Rectal smooth muscle tissue (tissue), 1 donor: Measurements from ENCODE around the gene MAP2.
"Not testable (repeated sequence)": the region's sequence is repeated elsewhere in the genome, so short reads cannot be mapped to it uniquely, and the experiment has no call there.

Experiments
- H3K27ac ChIP-seq: one replicate; pipeline ENCODE4 v1.7.0; 2013; ENCODE audit warnings: low read depth, low read length, inconsistent platforms
- H3K27me3 ChIP-seq: one replicate; pipeline ENCODE4 v1.7.0; 2013; ENCODE audit warnings: low read length; ENCODE audit not compliant: control insufficient read depth, insufficient read depth
- H3K36me3 ChIP-seq: one replicate; pipeline ENCODE4 v1.7.0; 2013; ENCODE audit warnings: low read length; ENCODE audit not compliant: control insufficient read depth, insufficient read depth
- H3K4me1 ChIP-seq: one replicate; pipeline ENCODE4 v1.7.0; 2013; ENCODE audit warnings: low read length; ENCODE audit not compliant: control insufficient read depth, insufficient read depth
- H3K4me3 ChIP-seq: one replicate; pipeline ENCODE4 v1.7.0; 2013; ENCODE audit warnings: low read length
- H3K9ac ChIP-seq: one replicate; pipeline ENCODE4 v1.7.0; 2013; ENCODE audit warnings: low read length

MAP2 gene

DNA sequence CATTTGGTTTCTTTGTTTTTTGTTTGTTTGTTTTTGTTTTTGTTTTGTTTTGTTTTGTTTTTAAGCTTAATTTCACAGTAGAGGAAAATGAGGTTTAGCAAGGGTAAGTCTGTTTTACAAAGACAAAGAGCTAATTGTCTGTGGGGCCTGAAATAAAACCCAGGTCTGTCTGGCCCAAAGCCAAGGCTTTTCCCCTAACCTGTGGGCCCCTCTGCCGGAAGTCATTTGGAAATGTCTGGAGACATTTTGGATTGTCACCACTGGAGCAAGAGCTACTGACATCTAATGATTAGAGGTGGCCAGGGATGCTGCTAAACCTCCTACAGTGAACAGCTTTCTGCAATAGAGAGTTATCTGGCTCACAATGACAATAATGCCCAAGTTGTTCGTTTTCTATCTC, 167.2 kb downstream of the MAP2 start:
- no peak overlapping the region for H3K4me3 ChIP-seq
- H3K27ac ChIP-seq, result no peak overlapping the region
- H3K27me3 ChIP-seq, result no peaks in the 10 kb centered on the region
- no peak overlapping the region for H3K9ac ChIP-seq
- no peaks in the 10 kb centered on the region for H3K4me1 ChIP-seq
- no peaks in the 10 kb centered on the region for H3K36me3 ChIP-seq

- no peak overlapping the region for H3K9ac ChIP-seq
- no peaks in the 10 kb centered on the region for H3K27me3 ChIP-seq
- H3K27ac ChIP-seq, result no peak overlapping the region
- H3K36me3 ChIP-seq, result no peaks in the 10 kb centered on the region
- no peaks in the 10 kb centered on the region for H3K4me1 ChIP-seq
- no peak overlapping the region for H3K4me3 ChIP-seq
Measured at GRCh38 chr2:209592106-209592505, 168.3 kb downstream of the MAP2 start.

- Histone ChIP-seq H3K9ac (no peak overlapping the region), H3K4me1 (no peaks in the 10 kb centered on the region), H3K4me3 (no peak overlapping the region), H3K27ac (no peak overlapping the region), H3K36me3 (no peaks in the 10 kb centered on the region), H3K27me3 (no peaks in the 10 kb centered on the region)
Measured at GRCh38 chr2:209593930-209594329, 170.1 kb downstream of the MAP2 start.

DNA sequence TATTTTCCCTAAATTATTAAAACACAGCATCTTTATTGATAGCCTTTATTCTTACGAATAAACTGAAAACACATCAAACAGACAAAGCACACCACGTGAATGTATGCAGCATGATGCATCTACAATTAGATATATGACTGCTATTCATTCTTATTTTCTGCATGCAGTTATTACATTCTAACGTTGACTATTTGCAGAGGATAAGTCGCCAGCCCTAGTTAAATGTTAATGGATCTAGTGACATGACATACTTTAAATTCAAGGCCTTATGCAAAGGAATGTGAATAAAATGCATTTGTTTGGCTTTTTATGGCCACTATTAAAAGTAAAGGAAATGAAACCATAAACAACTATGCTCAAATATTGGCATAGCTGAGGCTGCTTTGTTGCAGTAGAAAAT, 172.4 kb downstream of the MAP2 start:
- Histone ChIP-seq H3K4me3 (no peak overlapping the region), H3K9ac (no peak overlapping the region), H3K27me3 (no peaks in the 10 kb centered on the region), H3K36me3 (no peaks in the 10 kb centered on the region), H3K27ac (no peak overlapping the region), H3K4me1 (no peaks in the 10 kb centered on the region)

DNA sequence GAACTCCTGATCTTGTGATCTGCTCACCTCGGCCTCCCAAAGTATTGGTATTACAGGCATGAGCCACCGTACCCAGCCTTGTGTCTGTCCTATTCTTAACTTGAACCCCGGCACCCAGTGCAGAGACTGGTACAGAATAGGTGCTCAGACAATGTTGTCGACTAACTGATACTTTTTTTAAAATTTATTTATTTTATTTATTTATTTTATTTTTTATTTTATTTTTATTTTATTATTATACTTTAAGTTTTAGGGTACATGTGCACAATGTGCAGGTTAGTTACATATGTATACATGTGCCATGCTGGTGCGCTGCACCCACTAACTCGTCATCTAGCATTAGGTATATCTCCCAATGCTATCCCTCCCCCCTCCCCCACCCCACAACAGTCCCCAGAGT, 174.4 kb downstream of the MAP2 start:
- H3K4me1 ChIP-seq, H3K36me3 ChIP-seq, H3K9ac ChIP-seq, H3K27me3 ChIP-seq, H3K4me3 ChIP-seq, H3K27ac ChIP-seq: not testable (repeated sequence)

DNA sequence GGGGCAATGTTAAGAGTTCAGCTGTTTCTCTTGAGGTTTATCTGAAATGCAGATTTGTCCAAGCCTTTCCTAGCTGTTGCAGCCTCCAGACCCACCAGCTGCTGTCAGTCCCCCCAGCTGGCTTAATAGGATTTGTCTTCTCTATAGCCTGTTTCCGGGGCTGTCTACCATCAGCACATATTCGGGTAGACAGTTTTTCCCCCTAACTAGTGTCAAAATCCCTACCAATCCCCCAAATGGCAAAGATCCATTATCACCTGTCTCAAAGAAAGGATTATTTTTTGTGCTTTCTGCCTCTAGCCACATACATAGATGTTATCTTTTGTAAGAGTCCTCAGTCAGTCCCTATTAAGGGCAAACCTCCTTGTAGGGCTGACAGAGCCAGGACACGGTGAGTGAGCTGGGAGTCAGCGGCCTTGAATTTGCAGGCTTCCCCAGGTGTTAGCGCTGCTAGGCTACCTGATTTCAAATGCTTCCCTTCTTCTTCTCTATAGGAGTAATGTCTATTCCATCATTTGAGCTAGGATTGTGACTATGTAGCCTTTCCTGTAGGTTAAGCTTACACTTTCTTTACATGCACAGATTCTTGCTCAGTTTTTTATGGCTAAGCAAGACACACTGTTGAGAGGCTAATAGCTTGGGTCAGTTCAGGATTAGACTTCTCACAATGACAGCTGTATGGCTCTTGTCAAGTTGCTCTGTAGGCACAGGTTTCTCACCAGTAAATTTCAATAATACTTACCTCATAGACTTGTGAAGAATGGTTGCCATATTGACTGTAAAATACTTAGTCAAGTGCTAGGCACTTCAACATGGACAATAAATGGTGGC, 176.7 kb downstream of the MAP2 start:
- Histone ChIP-seq H3K36me3 (no peaks in the 10 kb centered on the region), H3K4me3 (no peak overlapping the region), H3K4me1 (no peaks in the 10 kb centered on the region), H3K27ac (no peak overlapping the region), H3K27me3 (no peaks in the 10 kb centered on the region), H3K9ac (no peak overlapping the region)

DNA sequence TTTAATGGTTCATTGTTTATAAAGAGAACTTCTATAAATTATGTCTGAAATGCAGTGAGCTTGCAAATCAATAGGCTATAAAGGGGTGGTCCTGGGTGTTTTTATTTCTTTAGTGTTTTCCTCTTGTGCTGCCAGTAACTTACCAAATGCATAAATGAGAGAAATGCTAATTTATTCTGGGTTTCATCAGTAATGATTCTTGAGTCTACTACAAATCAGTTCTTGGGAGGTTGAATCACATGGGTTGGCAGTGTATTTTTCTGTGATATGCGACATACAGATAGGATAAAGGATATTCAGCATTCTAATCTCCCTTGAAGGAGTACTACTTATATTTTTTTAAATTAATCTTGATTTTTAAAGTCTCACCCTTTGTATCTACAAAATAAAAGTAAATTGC, 177.7 kb downstream of the MAP2 start:
- H3K36me3 ChIP-seq, result no peaks in the 10 kb centered on the region
- no peak overlapping the region for H3K9ac ChIP-seq
- H3K27ac ChIP-seq, result no peak overlapping the region
- no peaks in the 10 kb centered on the region for H3K4me1 ChIP-seq
- no peak overlapping the region for H3K4me3 ChIP-seq
- H3K27me3 ChIP-seq, result no peaks in the 10 kb centered on the region

- no peaks in the 10 kb centered on the region for H3K36me3 ChIP-seq
- no peaks in the 10 kb centered on the region for H3K4me1 ChIP-seq
- no peaks in the 10 kb centered on the region for H3K27me3 ChIP-seq
- H3K4me3 ChIP-seq, result no peak overlapping the region
- no peak overlapping the region for H3K9ac ChIP-seq
- no peak overlapping the region for H3K27ac ChIP-seq
Measured at GRCh38 chr2:209602259-209602658, 178.4 kb downstream of the MAP2 start.

DNA sequence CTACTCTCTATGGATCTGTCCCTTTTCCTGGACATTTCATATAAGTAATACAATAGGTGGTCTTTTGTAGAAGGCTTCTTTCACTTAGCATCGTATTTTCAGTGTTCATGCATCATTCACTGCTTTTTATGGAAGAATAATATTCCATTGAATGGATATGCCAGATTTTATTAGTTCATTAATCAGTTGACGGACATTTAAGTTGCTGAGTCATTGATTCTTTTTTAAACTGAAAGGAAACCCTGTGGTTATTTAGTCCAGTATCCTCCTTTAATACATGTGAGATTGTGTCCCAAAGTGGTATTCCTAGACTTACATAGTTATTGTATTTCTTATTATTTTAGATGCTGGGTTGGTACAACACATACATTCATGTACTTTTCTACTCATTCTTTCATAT, 185.7 kb downstream of the MAP2 start:
- no peak overlapping the region for H3K4me3 ChIP-seq
- no peaks in the 10 kb centered on the region for H3K4me1 ChIP-seq
- no peak overlapping the region for H3K27ac ChIP-seq
- no peaks in the 10 kb centered on the region for H3K36me3 ChIP-seq
- H3K27me3 ChIP-seq, result no peaks in the 10 kb centered on the region
- no peak overlapping the region for H3K9ac ChIP-seq

- H3K4me3 ChIP-seq, result no peak overlapping the region
- H3K4me1 ChIP-seq, result no peaks in the 10 kb centered on the region
Measured at GRCh38 chr2:209610631-209611030, 186.8 kb downstream of the MAP2 start.

DNA sequence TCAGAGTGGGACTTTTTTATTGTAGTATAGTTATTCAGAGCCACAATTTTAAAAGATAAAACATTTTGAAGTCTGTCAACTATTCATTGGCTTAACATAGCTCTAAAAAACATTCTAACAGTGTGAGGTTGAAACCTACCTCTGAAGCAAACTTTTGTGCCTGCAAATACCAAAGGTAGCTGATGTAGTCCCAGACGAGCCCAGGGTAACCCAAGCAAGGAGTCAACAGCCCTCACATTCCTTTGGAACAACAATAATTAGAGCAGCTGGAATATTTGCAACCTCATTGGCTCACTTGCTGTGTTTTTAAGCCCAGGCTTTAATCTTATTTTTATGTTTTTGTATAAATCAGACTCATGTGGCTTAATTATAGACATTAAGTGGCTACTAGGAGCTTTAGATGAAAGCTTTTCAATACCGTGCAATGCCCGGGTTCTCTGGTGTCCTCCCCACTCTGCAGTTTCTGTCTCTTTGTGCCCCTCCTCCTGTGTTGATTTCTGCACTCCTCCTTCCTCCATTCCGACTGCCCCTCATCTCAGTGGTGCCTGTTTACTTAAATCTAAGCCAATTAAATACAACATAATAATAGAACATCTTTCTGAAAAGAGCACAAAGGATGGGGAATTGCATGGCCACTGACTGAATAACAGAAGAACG, 189.9 kb downstream of the MAP2 start:
- Histone ChIP-seq H3K9ac (no peak overlapping the region), H3K4me1 (no peaks in the 10 kb centered on the region), H3K27me3 (no peaks in the 10 kb centered on the region), H3K4me3 (no peak overlapping the region), H3K27ac (no peak overlapping the region), H3K36me3 (no peaks in the 10 kb centered on the region)

More at GRCh38 chr2:209610631-209611030, 186.8 kb downstream of the MAP2 start:
- no peaks in the 10 kb centered on the region for H3K27me3 ChIP-seq
- no peaks in the 10 kb centered on the region for H3K36me3 ChIP-seq
- no peak overlapping the region for H3K27ac ChIP-seq
- H3K9ac ChIP-seq, result no peak overlapping the region

DNA sequence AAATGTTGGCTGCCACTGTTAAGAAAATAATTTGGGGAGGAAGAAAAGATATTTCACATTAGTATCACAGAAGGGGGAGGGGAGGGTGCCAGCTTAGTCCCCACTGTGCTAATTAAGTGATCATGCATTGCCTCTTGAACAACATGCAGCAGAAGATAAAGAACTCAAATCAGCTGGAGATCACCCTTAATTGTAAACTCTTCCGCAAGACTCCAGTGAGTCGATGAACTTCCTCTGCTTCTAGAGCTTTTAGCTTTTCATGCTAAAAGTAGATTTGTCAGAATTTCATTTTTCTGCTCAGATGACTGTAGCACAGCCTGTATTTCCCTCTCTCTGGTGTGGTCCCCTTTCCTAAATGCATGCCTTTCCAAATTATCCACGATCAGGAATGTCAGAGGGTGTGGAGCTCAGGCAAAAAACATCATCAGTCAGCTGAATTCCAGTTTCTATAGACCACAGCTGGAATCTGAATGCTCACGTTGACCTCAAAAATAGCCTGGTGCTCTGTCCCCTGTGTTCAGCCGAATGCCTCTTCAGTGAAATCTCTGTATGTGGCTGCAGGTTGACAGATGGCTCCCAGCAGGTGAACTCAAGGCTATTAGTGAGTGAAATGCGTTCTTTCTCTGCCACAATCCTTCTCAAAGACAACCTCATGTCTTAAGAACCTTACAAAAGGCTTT, 191.0 kb downstream of the MAP2 start:
- no peaks in the 10 kb centered on the region for H3K4me1 ChIP-seq
- no peak overlapping the region for H3K27ac ChIP-seq
- no peak overlapping the region for H3K9ac ChIP-seq
- no peaks in the 10 kb centered on the region for H3K27me3 ChIP-seq
- H3K36me3 ChIP-seq, result no peaks in the 10 kb centered on the region
- no peak overlapping the region for H3K4me3 ChIP-seq
